Measurements from ENCODE around the gene TMEM178B. TPM values are rescaled to one million over a fixed set of nuclear protein-coding genes. Genes with fewer than 3 reads are reported as not detected.

Gene TMEM178B
- total RNA-seq, 1 experiment from 2014 or later, result not detected

DNA sequence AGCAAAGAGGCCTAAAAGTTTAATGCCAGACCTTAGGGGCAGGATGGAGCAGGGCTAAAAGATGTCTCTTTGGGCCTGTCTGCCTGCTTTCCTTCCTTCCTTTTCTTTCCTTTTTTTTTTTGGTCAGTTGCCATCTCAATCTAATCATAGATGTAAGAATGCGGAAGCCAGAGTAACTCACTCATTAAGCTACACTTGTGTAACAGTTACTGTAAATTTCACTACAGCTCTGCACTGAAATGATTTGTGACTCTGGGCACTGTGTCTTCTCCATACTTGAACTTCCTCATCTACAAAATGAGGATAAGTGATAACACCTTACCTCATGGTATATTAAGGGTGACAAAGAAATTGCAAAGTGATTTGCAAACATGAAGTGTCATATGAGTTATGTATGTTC is 401.8 kb downstream of the TMEM178B start:
- no peak for DNase-seq
- Histone ChIP-seq H3K36me3 (ENCODE audit: low read depth) (no peaks in the 10 kb centered on the region), H3F3A (ENCODE audit: insufficient read depth, low read depth) (no peaks in the 10 kb centered on the region), H3K27ac (no peak overlapping the region), H2AFZ (no peak overlapping the region), H3K4me2 (no peak overlapping the region), H4K20me1 (ENCODE audit: insufficient read depth) (no peaks in the 10 kb centered on the region), H3K9me2 (ENCODE audit: insufficient read depth) (no peaks in the 10 kb centered on the region; the same call in 1 of the 2 replicates), H3K9me3 (ENCODE audit: insufficient read depth, low read depth) (no peaks in the 10 kb centered on the region), H3K79me2 (ENCODE audit: low read depth) (no peaks in the 10 kb centered on the region), H3K4me3 (no peak overlapping the region), H3K4me1 (replicated peaks; ENCODE audit: insufficient read depth) (no peaks in the 10 kb centered on the region), H3K27me3 (ENCODE audit: insufficient read depth, low read depth) (peaks cover 95% of the 10 kb centered on the region)
- ChIA-PET CTCF (no interaction called here), POLR2A (ENCODE audit: unreplicated experiment) (no interaction called here)
- TF ChIP-seq CTCF (conservative IDR thresholded peaks at IDR 0.05) (no peak), EZH2 (IDR thresholded peaks at IDR 0.05; ENCODE audit: low read depth) (no peak)
- BruUV-seq (replicated peaks), result no TSS peak
- intact Hi-C loops (cut with micrococcal nuclease; ENCODE audit: unreplicated experiment), result no loop called here

GRCh38 chr7:141477865-141478264 is 404.0 kb downstream of the TMEM178B start:
- CTCF ChIA-PET, result no interaction called here
- POLR2A ChIA-PET (ENCODE audit: unreplicated experiment), result no interaction called here

DNA sequence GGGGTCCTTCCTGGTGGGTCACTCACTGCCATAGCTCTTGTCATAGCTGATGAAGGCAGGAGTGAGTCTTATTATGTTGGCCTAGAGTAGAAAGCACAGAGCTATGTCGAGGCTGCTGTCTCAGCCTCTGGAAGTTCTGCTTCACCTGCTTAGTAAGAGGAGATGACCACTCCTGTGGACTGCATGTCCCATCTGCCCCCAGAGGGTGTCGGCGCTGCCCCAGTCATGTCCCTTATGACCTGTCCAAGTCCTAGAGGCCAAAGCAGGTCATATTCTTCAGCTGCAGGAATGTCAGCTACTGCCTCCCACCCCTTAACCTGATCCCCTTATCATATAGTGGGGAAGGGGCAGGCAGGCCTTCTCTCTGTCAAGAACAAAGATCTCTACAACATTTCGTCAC is 405.0 kb downstream of the TMEM178B start:
- Histone ChIP-seq H3F3A (ENCODE audit: insufficient read depth, low read depth) (no peaks in the 10 kb centered on the region), H4K20me1 (ENCODE audit: insufficient read depth) (no peaks in the 10 kb centered on the region), H3K9me2 (ENCODE audit: insufficient read depth) (no peaks in the 10 kb centered on the region; the same call in 1 of the 2 replicates), H3K27ac (no peak overlapping the region), H3K4me3 (no peak overlapping the region), H2AFZ (no peak overlapping the region), H3K4me1 (replicated peaks; ENCODE audit: insufficient read depth) (no peaks in the 10 kb centered on the region), H3K79me2 (ENCODE audit: low read depth) (no peaks in the 10 kb centered on the region), H3K36me3 (ENCODE audit: low read depth) (no peaks in the 10 kb centered on the region), H3K9me3 (ENCODE audit: insufficient read depth, low read depth) (no peaks in the 10 kb centered on the region), H3K4me2 (no peak overlapping the region), H3K27me3 (ENCODE audit: insufficient read depth, low read depth) (peaks cover 96% of the 10 kb centered on the region)
- TF ChIP-seq EZH2 (IDR thresholded peaks at IDR 0.05; ENCODE audit: low read depth), result no peak
- TF ChIP-seq CTCF (conservative IDR thresholded peaks at IDR 0.05), result no peak
- DNase-seq, result no peak
- BruUV-seq (replicated peaks), result no TSS peak
- intact Hi-C loops (cut with micrococcal nuclease; ENCODE audit: unreplicated experiment), result no loop called here
- ChIA-PET POLR2A (ENCODE audit: unreplicated experiment) (no interaction called here), CTCF (no interaction called here)

More at GRCh38 chr7:141477865-141478264, 404.0 kb downstream of the TMEM178B start:
- no peaks in the 10 kb centered on the region for H3F3A ChIP-seq (ENCODE audit: insufficient read depth, low read depth)
- no peaks in the 10 kb centered on the region for H3K9me3 ChIP-seq (ENCODE audit: insufficient read depth, low read depth)
- no peaks in the 10 kb centered on the region for H3K79me2 ChIP-seq (ENCODE audit: low read depth)
- no peaks in the 10 kb centered on the region for H4K20me1 ChIP-seq (ENCODE audit: insufficient read depth)
- no peak for TF ChIP-seq CTCF (conservative IDR thresholded peaks at IDR 0.05)
- no peak for TF ChIP-seq EZH2 (IDR thresholded peaks at IDR 0.05; ENCODE audit: low read depth)
- H3K4me1 ChIP-seq (replicated peaks; ENCODE audit: insufficient read depth), result no peaks in the 10 kb centered on the region
- BruUV-seq (replicated peaks), result no TSS peak
- intact Hi-C loops (cut with micrococcal nuclease; ENCODE audit: unreplicated experiment), result no loop called here
- no peak overlapping the region for H2AFZ ChIP-seq
- no peaks in the 10 kb centered on the region; the same call in 1 of the 2 replicates for H3K9me2 ChIP-seq (ENCODE audit: insufficient read depth)
- no peaks in the 10 kb centered on the region for H3K36me3 ChIP-seq (ENCODE audit: low read depth)
- H3K4me3 ChIP-seq, result no peak overlapping the region
- no peak overlapping the region for H3K4me2 ChIP-seq
- H3K27ac ChIP-seq, result no peak overlapping the region
- no peak for DNase-seq
- H3K27me3 ChIP-seq (ENCODE audit: insufficient read depth, low read depth), result peaks cover 96% of the 10 kb centered on the region

Measured in PC-9 (cell line).